Activated CD8-positive, alpha-beta memory T cell treated with anti-CD3 and anti-CD28 coated beads, Interleukin-2, amount 50 U/mL, for 4 hours (primary cell): ENCODE data around the gene CATSPERB.
A peak's percentile ranks its signal among the peaks of the same experiment; 100 is the strongest.
"Not testable (repeated sequence)": the region's sequence is repeated elsewhere in the genome, so short reads cannot be mapped to it uniquely, and the experiment has no call there.

ENCODE experiments used
- DNase-seq: peaks from one replicate; pipeline ENCODE4 v3.0.0-alpha.2; 2020

Gene CATSPERB

GRCh38 chr14:91732859-91733477 is 1.1 kb upstream of the CATSPERB start:
- DNase-seq = no peak

- DNase-seq = no peak
Measured at GRCh38 chr14:91732439-91732838, 553 bp upstream of the CATSPERB start.

- DNase-seq = no peak
Measured at GRCh38 chr14:91731018-91731417, 868 bp downstream of the CATSPERB start.

GRCh38 chr14:91729756-91730155 is 2.1 kb downstream of the CATSPERB start:
- DNase-seq = no peak

- DNase-seq = no peak
Measured at GRCh38 chr14:91728616-91729183, 3.2 kb downstream of the CATSPERB start.

GRCh38 chr14:91727121-91727520 is 4.8 kb downstream of the CATSPERB start:
- no peak for DNase-seq

GRCh38 chr14:91723501-91723900 is 8.4 kb downstream of the CATSPERB start:
- DNase-seq = no peak

- no peak for DNase-seq
Measured at GRCh38 chr14:91722386-91722785, 9.5 kb downstream of the CATSPERB start.

- DNase-seq = no peak
Measured at GRCh38 chr14:91719839-91720238, 12.0 kb downstream of the CATSPERB start.

GRCh38 chr14:91716999-91717398 is 14.9 kb downstream of the CATSPERB start:
- DNase-seq = no peak

- peak; percentile 21 for DNase-seq
Measured at GRCh38 chr14:91714805-91715204, 17.1 kb downstream of the CATSPERB start.

GRCh38 chr14:91708795-91709194 is 23.1 kb downstream of the CATSPERB start:
- no peak for DNase-seq

GRCh38 chr14:91706996-91707395 is 24.9 kb downstream of the CATSPERB start:
- no peak for DNase-seq

GRCh38 chr14:91694643-91695042 is 37.2 kb downstream of the CATSPERB start:
- DNase-seq = no peak

GRCh38 chr14:91693346-91693745 is 38.5 kb downstream of the CATSPERB start:
- DNase-seq = no peak

GRCh38 chr14:91692075-91692474 is 39.8 kb downstream of the CATSPERB start:
- DNase-seq = no peak

- no peak for DNase-seq
Measured at GRCh38 chr14:91689608-91690007, 42.3 kb downstream of the CATSPERB start.

GRCh38 chr14:91687436-91687835 is 44.5 kb downstream of the CATSPERB start:
- not testable (repeated sequence) for DNase-seq

GRCh38 chr14:91685600-91685999 is 46.3 kb downstream of the CATSPERB start:
- no peak for DNase-seq

GRCh38 chr14:91681893-91682563 is 49.9 kb downstream of the CATSPERB start:
- no peak for DNase-seq

GRCh38 chr14:91681118-91681517 is 50.8 kb downstream of the CATSPERB start:
- DNase-seq = no peak

GRCh38 chr14:91679273-91679672 is 52.6 kb downstream of the CATSPERB start:
- DNase-seq = no peak

GRCh38 chr14:91677687-91678086 is 54.2 kb downstream of the CATSPERB start:
- DNase-seq = not testable (repeated sequence)

GRCh38 chr14:91674911-91675310 is 57.0 kb downstream of the CATSPERB start:
- DNase-seq = no peak
